GM12878 (cell line): ENCODE measurements around the gene GDAP2. TPM values are rescaled to one million over a fixed set of nuclear protein-coding genes. Genes with fewer than 3 reads are reported as not detected.

Experiments used
- ATAC-seq: fragments of 200-7000 bp; cut with Tn5 transposase; 3 replicates; pipeline ENCODE4 v1.9.1; 2020; ENCODE audit warnings: mild to moderate bottlenecking, moderate library complexity
- BruUV-seq: library from RNA; stranded (reverse); fragments of 400-500 nt; replicated peaks from 2 replicates; lab custom pipeline; 2021; lab: Mats Ljungman, UMichigan
- CTCF ChIA-PET: fragments of 300-600 bp; sonication (Branson Sonifier 250); formaldehyde crosslinking; extraction: SDS; loops from one replicate; lab custom pipeline; 2021; ENCODE audit warnings: inconsistent platforms; lab: Yijun Ruan, JAX
- POLR2A ChIA-PET: fragments of 350-600 bp; formaldehyde crosslinking; extraction: SDS; loops from one replicate; lab custom pipeline; 2021; ENCODE audit warnings: inconsistent platforms; lab: Charles Lee
- RAD21 ChIA-PET: fragments of 300-600 bp; sonication (Branson Sonifier 250); formaldehyde crosslinking; loops from one replicate; lab custom pipeline; 2023; ENCODE audit warnings: antibody characterized with exemption; ENCODE audit not compliant: unreplicated experiment; lab: Charles Lee
- SMC1A ChIA-PET: fragments of 300-600 bp; sonication (Branson Sonifier 250); formaldehyde crosslinking; loops from one replicate; lab custom pipeline; 2023; ENCODE audit not compliant: unreplicated experiment, uncharacterized antibody; lab: Charles Lee
- DNase-seq: peaks from one replicate; pipeline ENCODE4 v3.0.0-alpha.2; 2011; ENCODE audit warnings: low read depth, low spot score
- FAIRE-seq: peaks from 3 replicates; lab custom pipeline; 2011; peaks lifted over from hg19 to GRCh38; lab: Jason Lieb, UNC
- H2AFZ ChIP-seq: 2 replicates; pipeline ENCODE4 v1.6.0; 2011; ENCODE audit warnings: low read depth, low read length, control low read depth; ENCODE audit not compliant: control insufficient read depth
- H3K27ac ChIP-seq: 2 replicates; pipeline ENCODE4 v1.5.1; 2011; ENCODE audit warnings: control low read depth; ENCODE audit not compliant: control insufficient read depth, insufficient read depth
- H3K27me3 ChIP-seq, 2 experiments: replicated peaks in 1 of 2; 2 replicates each; pipeline versions ENCODE4 v1.6.0 to v1.6.1; 2011; ENCODE audit warnings: low read length in 1 of 2; ENCODE audit not compliant: control insufficient read depth in 2 of 2, insufficient read depth in 2 of 2
- H3K36me3 ChIP-seq, 2 experiments: 2 replicates each; pipeline ENCODE4 v1.5.1; 2011; ENCODE audit warnings: low read length in 1 of 2; ENCODE audit not compliant: control insufficient read depth in 2 of 2, insufficient read depth in 2 of 2
- H3K4me1 ChIP-seq: 2 replicates; pipeline ENCODE4 v1.6.1; 2011; ENCODE audit warnings: mild to moderate bottlenecking, low read length, moderate library complexity, mixed read lengths; ENCODE audit not compliant: control insufficient read depth, insufficient read depth
- H3K4me2 ChIP-seq: 2 replicates; pipeline ENCODE4 v1.6.0; 2011; ENCODE audit warnings: control low read depth; ENCODE audit not compliant: control insufficient read depth, insufficient read depth
- H3K4me3 ChIP-seq: fragments of 200-600 bp; sonication (generic); 2 replicates; pipeline ENCODE4 v1.5.1; 2016
- H3K79me2 ChIP-seq: 2 replicates; pipeline ENCODE4 v1.6.0; 2011; ENCODE audit warnings: low read length; ENCODE audit not compliant: control insufficient read depth, insufficient read depth
- H3K9ac ChIP-seq: 2 replicates; pipeline ENCODE4 v1.8.0; 2011; ENCODE audit warnings: low read length, control low read depth, mixed read lengths; ENCODE audit not compliant: control insufficient read depth, insufficient read depth
- H3K9me3 ChIP-seq: replicated peaks from 3 replicates; pipeline ENCODE4 v1.5.1; 2011; ENCODE audit warnings: mild to moderate bottlenecking, low read length; ENCODE audit not compliant: control insufficient read depth, insufficient read depth
- H4K20me1 ChIP-seq: 2 replicates; pipeline ENCODE4 v1.6.0; 2011; ENCODE audit not compliant: control insufficient read depth, insufficient read depth
- CTCF ChIP-seq, 3 experiments: IDR thresholded peaks in 2 of 3; conservative IDR thresholded peaks in 1 of 3; 2 replicates each; pipeline ENCODE4 v1.5.1; 2011; ENCODE audit warnings: low read depth in 3 of 3, low read length in 3 of 3, mild to moderate bottlenecking in 3 of 3, control low read depth in 2 of 3, moderate library complexity in 2 of 3, inconsistent platforms in 1 of 3, mixed read lengths in 1 of 3; ENCODE audit not compliant: control insufficient read depth in 2 of 3, insufficient read depth in 1 of 3; ENCODE audit errors: extremely low read depth in 1 of 3
- E2F4 ChIP-seq: IDR thresholded peaks from 2 replicates; pipeline ENCODE4 v1.6.1; 2012; ENCODE audit warnings: low read depth, low read length, improper control_type of control experiment
- IRF3 ChIP-seq: fragments of 450-650 bp; IDR thresholded peaks from 2 replicates; pipeline ENCODE4 v1.6.1; 2014; ENCODE audit warnings: mild to moderate bottlenecking
- POLR2AphosphoS2 ChIP-seq: IDR thresholded peaks from 2 replicates; pipeline ENCODE4 v1.6.1; 2011; ENCODE audit warnings: low read depth, mild to moderate bottlenecking, low read length, improper control_type of control experiment, moderate library complexity
- TBL1XR1 ChIP-seq: IDR thresholded peaks from 2 replicates; pipeline ENCODE4 v1.6.1; 2012; ENCODE audit warnings: low read depth, low read length, improper control_type of control experiment
- YY1 ChIP-seq: IDR thresholded peaks from 2 replicates; pipeline ENCODE4 v1.6.1; 2011; ENCODE audit warnings: low read depth, mild to moderate bottlenecking, low read length
- ZNF207 ChIP-seq: fragments of 450-650 bp; IDR thresholded peaks from 2 replicates; pipeline ENCODE4 v1.6.1; 2014; ENCODE audit warnings: antibody characterized with exemption, mild to moderate bottlenecking, borderline replicate concordance
- ZNF687 ChIP-seq: fragments of 450-650 bp; IDR thresholded peaks from 2 replicates; pipeline ENCODE4 v1.6.1; 2017; ENCODE audit warnings: mild to moderate bottlenecking, moderate library complexity
- WGBS: methylation state at CpG from one replicate; pipeline ENCODE4 v1.1.6; 2016; ENCODE audit warnings: low lambda C conversion rate; ENCODE audit not compliant: insufficient replicate concordance, insufficient coverage; ENCODE audit errors: missing lambda C conversion rate; 5-methylcytosine and 5-hydroxymethylcytosine counted together
- in situ Hi-C: fragments of 300-500 bp; cut with MboI; formaldehyde crosslinking; loops from 9 replicates; pipeline ENCODE4 v1.14.3; 2018; ENCODE audit warnings: mixed read lengths
- intact Hi-C: fragments of 100-400 bp; cut with micrococcal nuclease; formaldehyde crosslinking; loops from one replicate; pipeline ENCODE4 v1.14.2; 2022; ENCODE audit not compliant: unreplicated experiment
- polyA plus RNA-seq, 11 experiments: library from polyadenylated mRNA; depleted of rRNA in 4 of 11; unstranded in 6 of 11; stranded (reverse) in 5 of 11; fragments of >200 nt; fragmentation: Nextera tagmentation in 4 of 11; fragmentation: Illumina TruSeq in 1 of 11; extraction: Ambion mirVana in 4 of 11; extraction: Trizol in 1 of 11; gene quantifications; 1 replicate in 1 of 11; 2 replicates in 10 of 11; pipeline versions ENCODE4 v1.2.1 to v1.2.3, GENCODE V29; 2011 to 2016; ENCODE audit warnings: inconsistent platforms in 2 of 11, missing spikeins in 2 of 11, low read depth in 1 of 11
- total RNA-seq, 4 experiments: library from RNA; depleted of rRNA in 3 of 4; stranded (reverse); fragments of >200 nt in 3 of 4; fragmentation: Illumina TruSeq in 1 of 4; extraction: Trizol in 1 of 4; gene quantifications; 2 replicates each; pipeline versions ENCODE4 v1.2.1 to v1.2.3, GENCODE V29; 2013 to 2021

The GDAP2 gene
- total and polyA plus RNA-seq, 10 of the 15 experiments (the other 5 are each of a cell fraction or from before 2014, with no cell fraction given), result 2.6 to 19.2 (median 11.4) TPM

- RAD21 ChIA-PET, result no interaction called here
These were observed 104.8 kb downstream of the GDAP2 start for GRCh38 chr1:117824616-117825015.

More at GRCh38 chr1:117824616-117825015, 104.8 kb downstream of the GDAP2 start:
- WGBS, result 0% methylated on average over 1 of the region's 1 CpG
- POLR2A ChIA-PET, result no interaction called here
- Histone ChIP-seq H3K4me1 (no peaks in the 10 kb centered on the region), H2AFZ (no peak overlapping the region), H4K20me1 (no peaks in the 10 kb centered on the region), H3K4me3 (no peak overlapping the region), H3K4me2 (no peak overlapping the region), H3K9ac (no peak overlapping the region), H3K27me3 (no peaks in the 10 kb centered on the region), H3K27ac (no peak overlapping the region), H3K79me2 (no peaks in the 10 kb centered on the region), H3K36me3 (no peaks in the 10 kb centered on the region), H3K9me3 (no peaks in the 10 kb centered on the region; the same call in 2 of the 3 replicates)
- intact Hi-C loops, result no loop called here
- in situ Hi-C loops, result no loop called here
- no peak for TF ChIP-seq YY1
- TF ChIP-seq CTCF (IDR thresholded peaks at IDR 0.05 in 2 of 3, conservative IDR thresholded peaks at IDR 0.05 in 1 of 3; ENCODE audit: control insufficient read depth in 2 of 3, extremely low read depth in 1 of 3, insufficient read depth in 1 of 3, low read depth in 3 of 3, low read length in 3 of 3), result no peak
- no peak for TF ChIP-seq E2F4
- no peak for TF ChIP-seq ZNF207
- TF ChIP-seq ZNF687, result no peak
- no peak for TF ChIP-seq TBL1XR1
- no peak for TF ChIP-seq POLR2AphosphoS2
- no peak for TF ChIP-seq IRF3
- FAIRE-seq (no peak), DNase-seq (no peak), ATAC-seq (no peak)
- SMC1A ChIA-PET, result no interaction called here
- CTCF ChIA-PET, result interaction anchor here (0.6 to 1.7 kb wide), 2 partner anchors 23 to 34 kb away, joined by 3 to 5 read pairs; no protein-coding TSS in a partner anchor
- BruUV-seq, result no TSS peak
